Caco-2 (cell line): Measurements from ENCODE around the gene AGBL5. TPM values are rescaled to one million over a fixed set of nuclear protein-coding genes. Genes with fewer than 3 reads are reported as not detected.

ENCODE experiments used
- BruUV-seq: library from RNA; stranded (reverse); fragments of 400-500 nt; replicated peaks from 2 replicates; lab custom pipeline; 2021; lab: Mats Ljungman, UMichigan
- CTCF ChIA-PET: fragments of 300-600 bp; sonication (Branson Sonifier 250); formaldehyde crosslinking; loops from one replicate; lab custom pipeline; 2022; ENCODE audit warnings: antibody characterized with exemption; lab: Charles Lee
- POLR2A ChIA-PET: fragments of 300-600 bp; sonication (Branson Sonifier 250); formaldehyde crosslinking; loops from one replicate; lab custom pipeline; 2022; ENCODE audit warnings: antibody characterized with exemption; lab: Charles Lee
- DNase-seq, 2 experiments: peaks; one replicate each; pipeline versions ENCODE4 v3.0.0 to v3.0.0-alpha.2; 2020 to 2022
- H3K27me3 ChIP-seq: replicated peaks from 2 replicates; pipeline ENCODE4 v1.6.0; 2011; ENCODE audit warnings: low read length; ENCODE audit not compliant: control insufficient read depth, insufficient read depth
- H3K36me3 ChIP-seq: 2 replicates; pipeline ENCODE4 v1.5.1; 2011; ENCODE audit warnings: low read length; ENCODE audit not compliant: control insufficient read depth, insufficient read depth
- H3K4me1 ChIP-seq: fragments of 250-450 bp; sonication (Bioruptor Pico); 2 replicates; pipeline ENCODE4 v1.5.1; 2020; ENCODE audit warnings: mild to moderate bottlenecking
- H3K4me3 ChIP-seq: 2 replicates; pipeline ENCODE4 v1.5.1; 2011; ENCODE audit warnings: low read depth, mild to moderate bottlenecking, control low read depth, low read length
- H3K9me3 ChIP-seq: fragments of 250-450 bp; sonication (Bioruptor Pico); 2 replicates; pipeline ENCODE4 v1.5.1; 2020; ENCODE audit warnings: mild to moderate bottlenecking, moderate library complexity
- H3K27ac Mint-ChIP-seq: one replicate; pipeline ENCODE4 v1.8.0; 2022; ENCODE audit warnings: mixed read lengths; ENCODE audit not compliant: unreplicated experiment
- H3K27me3 Mint-ChIP-seq: one replicate; pipeline ENCODE4 v1.8.0; 2022; ENCODE audit warnings: mixed read lengths; ENCODE audit not compliant: insufficient read depth, unreplicated experiment
- H3K36me3 Mint-ChIP-seq: one replicate; pipeline ENCODE4 v1.8.0; 2022; ENCODE audit warnings: mild to moderate bottlenecking, mixed read lengths; ENCODE audit not compliant: insufficient read depth, unreplicated experiment
- H3K4me1 Mint-ChIP-seq: one replicate; pipeline ENCODE4 v1.8.0; 2022; ENCODE audit warnings: low read depth, mixed read lengths; ENCODE audit not compliant: unreplicated experiment
- H3K4me3 Mint-ChIP-seq: one replicate; pipeline ENCODE4 v1.8.0; 2022; ENCODE audit warnings: mild to moderate bottlenecking, moderate library complexity, mixed read lengths; ENCODE audit not compliant: unreplicated experiment
- H3K9me3 Mint-ChIP-seq: one replicate; pipeline ENCODE4 v1.8.0; 2022; ENCODE audit warnings: mixed read lengths; ENCODE audit not compliant: unreplicated experiment
- CTCF ChIP-seq, 2 experiments: fragments of 200-600 bp in 1 of 2; IDR thresholded peaks; 1 replicate in 1 of 2; 2 replicates in 1 of 2; pipeline versions ENCODE4 v1.5.1 to v1.8.0; 2011 to 2022; ENCODE audit warnings: antibody characterized with exemption in 1 of 2, control low read depth in 1 of 2, inconsistent platforms in 1 of 2, low read depth in 1 of 2, low read length in 1 of 2, mild to moderate bottlenecking in 1 of 2, moderate library complexity in 1 of 2; ENCODE audit not compliant: insufficient read depth in 1 of 2, severe bottlenecking in 1 of 2, unreplicated experiment in 1 of 2
- intact Hi-C: fragments of 100-400 bp; cut with micrococcal nuclease; formaldehyde crosslinking; loops from one replicate; pipeline ENCODE4 v1.10.0; 2022; ENCODE audit not compliant: unreplicated experiment
- total RNA-seq: library from RNA; stranded (reverse); gene quantifications from 2 replicates; pipeline ENCODE4 v1.2.3, GENCODE V29; 2022

AGBL5 gene
- total RNA-seq, 1 experiment from 2014 or later: 34.1 TPM

- POLR2A ChIA-PET: interaction anchor here (0.6 kb wide), 1 partner anchor 602 kb away, joined by 3 read pairs; no protein-coding TSS in a partner anchor
- no peak for TF ChIP-seq CTCF (IDR thresholded peaks at IDR 0.05; ENCODE audit: insufficient read depth in 1 of 2, low read depth in 1 of 2, low read length in 1 of 2, severe bottlenecking in 1 of 2, unreplicated experiment in 1 of 2)
- H3K4me1 Mint-ChIP-seq: peaks cover 21% of the 10 kb centered on the region
- peaks cover 5% of the 10 kb centered on the region for H3K36me3 Mint-ChIP-seq
- H3K27me3 Mint-ChIP-seq: no peaks in the 10 kb centered on the region
- CTCF ChIA-PET: no interaction called here
- H3K36me3 ChIP-seq: no peaks in the 10 kb centered on the region
- no peaks in the 10 kb centered on the region for H3K27me3 ChIP-seq
- H3K27ac Mint-ChIP-seq: no peak overlapping the region
- H3K9me3 ChIP-seq: no peaks in the 10 kb centered on the region
- H3K4me3 ChIP-seq: no peak overlapping the region
- intact Hi-C loops: no loop called here
- H3K9me3 Mint-ChIP-seq: no peaks in the 10 kb centered on the region
- H3K4me1 ChIP-seq: peaks cover 20% of the 10 kb centered on the region
- BruUV-seq: no TSS peak
- DNase-seq: no peak
- H3K4me3 Mint-ChIP-seq: no peak overlapping the region
Observed at GRCh38 chr2:27007416-27008374, 43.8 kb upstream of the AGBL5 start.

- Mint-ChIP-seq H3K4me3 (no peak overlapping the region), H3K27me3 (no peaks in the 10 kb centered on the region), H3K36me3 (peaks cover 5% of the 10 kb centered on the region), H3K9me3 (no peaks in the 10 kb centered on the region), H3K4me1 (peaks cover 21% of the 10 kb centered on the region), H3K27ac (no peak overlapping the region)
- H3K27me3 ChIP-seq: no peaks in the 10 kb centered on the region
- POLR2A ChIA-PET: no interaction called here
- no peak overlapping the region for H3K4me3 ChIP-seq
- BruUV-seq: no TSS peak
- no peaks in the 10 kb centered on the region for H3K9me3 ChIP-seq
- intact Hi-C loops: no loop called here
- TF ChIP-seq CTCF (IDR thresholded peaks at IDR 0.05; ENCODE audit: insufficient read depth in 1 of 2, low read depth in 1 of 2, low read length in 1 of 2, severe bottlenecking in 1 of 2, unreplicated experiment in 1 of 2): no peak
- H3K36me3 ChIP-seq: no peaks in the 10 kb centered on the region
- CTCF ChIA-PET: no interaction called here
- H3K4me1 ChIP-seq: peaks cover 20% of the 10 kb centered on the region
- no peak for DNase-seq
Observed at GRCh38 chr2:27008678-27009077, 42.8 kb upstream of the AGBL5 start.

- peaks cover 5% of the 10 kb centered on the region for H3K36me3 Mint-ChIP-seq
- TF ChIP-seq CTCF (IDR thresholded peaks at IDR 0.05; ENCODE audit: insufficient read depth in 1 of 2, low read depth in 1 of 2, low read length in 1 of 2, severe bottlenecking in 1 of 2, unreplicated experiment in 1 of 2): no peak
- intact Hi-C loops: no loop called here
- BruUV-seq: no TSS peak
- H3K27me3 Mint-ChIP-seq: no peaks in the 10 kb centered on the region
- ChIA-PET POLR2A (no interaction called here), CTCF (no interaction called here)
- H3K9me3 Mint-ChIP-seq: no peaks in the 10 kb centered on the region
- no peaks in the 10 kb centered on the region for H3K27me3 ChIP-seq
- no peak overlapping the region for H3K27ac Mint-ChIP-seq
- peaks cover 21% of the 10 kb centered on the region for H3K4me1 Mint-ChIP-seq
- no peaks in the 10 kb centered on the region for H3K9me3 ChIP-seq
- no peak overlapping the region for H3K4me3 Mint-ChIP-seq
- no peaks in the 10 kb centered on the region for H3K36me3 ChIP-seq
- H3K4me1 ChIP-seq: peaks cover 20% of the 10 kb centered on the region
- DNase-seq: no peak
- H3K4me3 ChIP-seq: no peak overlapping the region
Observed at GRCh38 chr2:27009083-27009482, 42.4 kb upstream of the AGBL5 start.
